Pancreas (tissue), 10 donors: ENCODE data around the gene CRELD1. TPM values are rescaled to one million over a fixed set of nuclear protein-coding genes. Genes with fewer than 3 reads are reported as not detected.
A peak's percentile ranks its signal among the peaks of the same experiment; 100 is the strongest.
"Not testable (repeated sequence)": the region's sequence is repeated elsewhere in the genome, so short reads cannot be mapped to it uniquely, and the experiment has no call there.

Experiments
- ATAC-seq, 4 donors: fragments of 200-7000 bp; cut with Tn5 transposase; one replicate each; pipeline versions ENCODE4 v1.8.0 to v1.9.1; 2020; ENCODE audit warnings: mild to moderate bottlenecking in 4 of 4, moderate library complexity in 4 of 4
- DNase-seq, 6 donors: peaks; one replicate each; pipeline ENCODE4 v3.0.0-alpha.2; 2020
- FAIRE-seq: peaks from 2 replicates; lab custom pipeline; 2012; peaks lifted over from hg19 to GRCh38; lab: Jason Lieb, UNC
- H3K27ac ChIP-seq, 4 donors: fragments of 200-600 bp; sonication (generic); 1 replicate in 3 of 4; 2 replicates in 1 of 4; pipeline versions ENCODE4 v1.5.0 to v1.8.0; 2020
- H3K27me3 ChIP-seq, 4 donors: fragments of 200-600 bp; one replicate each; pipeline ENCODE4 v1.8.0; 2021
- H3K36me3 ChIP-seq, 3 donors: fragments of 200-600 bp; sonication (generic) in 1 of 3; one replicate each; pipeline versions ENCODE4 v1.5.0 to v1.8.0; 2020 to 2021
- H3K4me1 ChIP-seq, 3 donors: fragments of 200-600 bp; one replicate each; pipeline ENCODE4 v1.8.0; 2021
- H3K4me3 ChIP-seq, 4 donors: fragments of 200-600 bp; sonication (generic) in 2 of 4; one replicate each; pipeline versions ENCODE4 v1.5.0 to v1.8.0; 2020 to 2021
- H3K9me3 ChIP-seq, 4 donors: fragments of 200-600 bp; one replicate each; pipeline ENCODE4 v1.8.0; 2021
- CTCF ChIP-seq, 4 donors: fragments of 200-600 bp; sonication (generic) in 3 of 4; IDR thresholded peaks; one replicate each; pipeline versions ENCODE4 v1.5.0 to v1.8.0; 2021; ENCODE audit warnings: antibody characterized with exemption in 4 of 4
- WGBS, 2 donors: extraction: QIAGEN DNeasy Blood & Tissue Kit; methylation state at CpG; one replicate each; pipeline ENCODE4 v1.1.7; 2013; 5-methylcytosine and 5-hydroxymethylcytosine counted together
- intact Hi-C, 3 donors: fragments of 100-400 bp; cut with DNase I; formaldehyde crosslinking; loops; one replicate each; pipeline versions ENCODE4 v1.11.1 to v1.14.2; 2022
- polyA plus RNA-seq, 2 donors: library from polyadenylated mRNA; stranded (reverse); fragments of 200-250 nt; gene quantifications; one replicate each; pipeline ENCODE4 v1.2.3, GENCODE V29; 2013
- total RNA-seq, 6 donors: library from RNA; stranded (reverse); fragmentation: NEBNext Ultra II Directional in 4 of 6; extraction: Animal tissue kit (Norgen Biotek cat#: 25700) in 4 of 6; gene quantifications; one replicate each; pipeline versions ENCODE4 v1.2.1 to v1.2.4, GENCODE V29; 2021 to 2023
- donor health status: healthy with polysubstance abuse.
- donor health status: DM: no; HTN: no; CAD: no; lungs with moderate emphysema.
- donor health status: DM: no; HTN: no; CAD: no.
- donor health status: control.
- donor health status: control.
- donor health status: Bipolar disorder and iron deficiency.
- donor health status: DM: yes; HTN: yes; CAD: no.
- donor health status: DM: no; HTN: no; CAD: no.
- donor health status: DM: no; HTN: no; CAD: no.
- donor health status: DM: yes; HTN: yes; CAD: no.

Gene CRELD1
- total and polyA plus RNA-seq, 8 donors, result 11.3 to 45.9 (median 13.9) TPM

GRCh38 chr3:9897408-9898372 is 35.9 kb upstream of the CRELD1 start:
- DNase-seq (peak in 5 of 6 donors; percentile 75 to 89 (median 80)), FAIRE-seq (no peak), ATAC-seq (peak; percentile 87 to 90 (median 89))
- no peak overlapping the region for H3K4me3 ChIP-seq
- H3K27ac ChIP-seq, result peak overlapping the region; percentile 56 to 89 (median 74)
- peaks cover 27 to 32% (median 31%) of the 10 kb centered on the region in 3 donors for H3K4me1 ChIP-seq
- no peaks in the 10 kb centered on the region for H3K27me3 ChIP-seq
- WGBS, 2 donors, result 19 to 23% methylated on average over 4 of the region's 4 CpGs
- H3K36me3 ChIP-seq, result peaks cover 0 to 5% (median 0%) of the 10 kb centered on the region in 3 donors
- intact Hi-C loops, result no loop called here
- H3K9me3 ChIP-seq, result no peaks in the 10 kb centered on the region
- TF ChIP-seq CTCF (IDR thresholded peaks at IDR 0.05), result no peak

GRCh38 chr3:9898467-9899241 is 35.0 kb upstream of the CRELD1 start:
- Histone ChIP-seq H3K27ac (peak overlapping the region; percentile 49 to 89 (median 70)), H3K27me3 (no peaks in the 10 kb centered on the region), H3K4me3 (no peak overlapping the region), H3K9me3 (no peaks in the 10 kb centered on the region), H3K4me1 (peaks cover 29 to 35% (median 35%) of the 10 kb centered on the region in 3 donors), H3K36me3 (no peaks in the 10 kb centered on the region)
- intact Hi-C loops, result no loop called here
- TF ChIP-seq CTCF (IDR thresholded peaks at IDR 0.05), result no peak
- ATAC-seq (peak; percentile 7 to 15 (median 9)), DNase-seq (peak in 2 of 6 donors; percentile 51 to 57), FAIRE-seq (no peak)
- 15 to 20% methylated on average over 8 of the region's 8 CpGs for WGBS, 2 donors

GRCh38 chr3:9899289-9899791 is 34.3 kb upstream of the CRELD1 start:
- TF ChIP-seq CTCF (IDR thresholded peaks at IDR 0.05), result no peak
- Histone ChIP-seq H3K4me3 (no peak overlapping the region), H3K4me1 (peaks cover 34 to 38% (median 35%) of the 10 kb centered on the region in 3 donors), H3K27me3 (no peaks in the 10 kb centered on the region), H3K9me3 (no peaks in the 10 kb centered on the region), H3K36me3 (no peaks in the 10 kb centered on the region), H3K27ac (peak overlapping the region in 3 of 4 donors; percentile 49 to 89 (median 85))
- ATAC-seq (no peak), FAIRE-seq (no peak), DNase-seq (no peak)
- intact Hi-C loops, result no loop called here
- 48 to 55% methylated on average over 3 of the region's 3 CpGs for WGBS, 2 donors

- H3K4me1 ChIP-seq, result peaks cover 34 to 38% (median 35%) of the 10 kb centered on the region in 3 donors
- H3K27ac ChIP-seq, intact Hi-C loops, ATAC-seq, H3K36me3 ChIP-seq, FAIRE-seq, H3K4me3 ChIP-seq, DNase-seq, H3K27me3 ChIP-seq, H3K9me3 ChIP-seq: not testable (repeated sequence)
- 48 to 51% methylated on average over 6 of the region's 6 CpGs for WGBS, 2 donors
These were observed 32.6 kb upstream of the CRELD1 start for GRCh38 chr3:9900965-9901415.

- H3K27me3 ChIP-seq, result no peaks in the 10 kb centered on the region
- no peak for FAIRE-seq
- intact Hi-C loops, result no loop called here
- H3K4me3 ChIP-seq, result no peak overlapping the region
- no peak for DNase-seq
- 72 to 81% methylated on average over 5 of the region's 5 CpGs for WGBS, 2 donors
- H3K36me3 ChIP-seq, result no peaks in the 10 kb centered on the region
- H3K4me1 ChIP-seq, result peaks cover 34 to 36% (median 34%) of the 10 kb centered on the region in 3 donors
- peak overlapping the region in 2 of 4 donors; percentile 66 to 73 for H3K27ac ChIP-seq
- no peak for TF ChIP-seq CTCF (IDR thresholded peaks at IDR 0.05)
- ATAC-seq, result no peak
- no peaks in the 10 kb centered on the region for H3K9me3 ChIP-seq
These were observed 31.7 kb upstream of the CRELD1 start for GRCh38 chr3:9901967-9902366.
